GM10248 (cell line): ENCODE data around the gene GFOD2.
A peak's percentile ranks its signal among the peaks of the same experiment; 100 is the strongest.

Experiments used
- CTCF ChIA-PET: fragments of 300-600 bp; sonication (Branson Sonifier 250); formaldehyde crosslinking; extraction: SDS; loops from one replicate; lab custom pipeline; 2021; ENCODE audit warnings: antibody characterized with exemption; lab: Yijun Ruan, JAX
- POLR2A ChIA-PET: fragments of 350-650 bp; sonication (Branson Sonifier 250); formaldehyde crosslinking; extraction: SDS; loops from one replicate; lab custom pipeline; 2020; ENCODE audit warnings: antibody characterized with exemption; lab: Yijun Ruan, JAX
- DNase-seq: peaks from one replicate; pipeline ENCODE4 v3.0.0; 2012; ENCODE audit errors: extremely low spot score
- TF ChIP-seq, protein P1 (sequence below): IDR thresholded peaks from 2 replicates; pipeline ENCODE4 v1.5.1; 2012; ENCODE audit warnings: mild to moderate bottlenecking, low read depth; ENCODE audit errors: extremely low read depth, missing control alignments, control extremely low read depth

Gene GFOD2

DNA sequence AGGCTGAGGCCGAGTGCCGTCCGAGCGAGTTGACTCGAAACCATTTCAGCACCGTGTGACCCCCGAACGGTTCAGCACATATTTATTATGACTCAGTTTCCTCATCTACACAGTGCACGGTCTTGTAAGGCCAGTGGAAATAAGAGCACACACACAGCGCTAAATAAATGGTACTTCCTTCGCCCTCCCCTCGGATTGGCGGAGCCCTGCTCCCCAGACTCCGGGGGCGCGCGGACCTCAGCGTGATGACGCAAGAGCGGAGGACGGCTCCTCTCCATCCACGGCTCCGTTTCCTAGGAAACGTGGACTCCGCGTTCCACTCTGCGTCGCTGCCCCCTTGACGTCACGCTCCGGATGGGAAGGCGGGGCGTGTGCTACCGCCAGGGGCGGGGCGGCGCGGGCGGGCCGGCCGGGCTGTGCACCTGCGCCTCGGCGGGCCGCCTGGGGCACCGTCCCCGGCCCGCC is 58.5 kb downstream of the GFOD2 start, which contains the start of gene PARD6A:
Gene PARD6A, plus strand, starts transcription at position 397 of the 465 bp plus-strand sequence. CDS start 79 bp downstream, outside the sequence.
- POLR2A ChIA-PET = interaction anchor here (0.6 kb wide), 2 partner anchors 92 to 650 kb away, joined by 3 to 4 read pairs; no protein-coding TSS in a partner anchor
- peak; percentile 100 for DNase-seq
- TF ChIP-seq, protein P1, sequence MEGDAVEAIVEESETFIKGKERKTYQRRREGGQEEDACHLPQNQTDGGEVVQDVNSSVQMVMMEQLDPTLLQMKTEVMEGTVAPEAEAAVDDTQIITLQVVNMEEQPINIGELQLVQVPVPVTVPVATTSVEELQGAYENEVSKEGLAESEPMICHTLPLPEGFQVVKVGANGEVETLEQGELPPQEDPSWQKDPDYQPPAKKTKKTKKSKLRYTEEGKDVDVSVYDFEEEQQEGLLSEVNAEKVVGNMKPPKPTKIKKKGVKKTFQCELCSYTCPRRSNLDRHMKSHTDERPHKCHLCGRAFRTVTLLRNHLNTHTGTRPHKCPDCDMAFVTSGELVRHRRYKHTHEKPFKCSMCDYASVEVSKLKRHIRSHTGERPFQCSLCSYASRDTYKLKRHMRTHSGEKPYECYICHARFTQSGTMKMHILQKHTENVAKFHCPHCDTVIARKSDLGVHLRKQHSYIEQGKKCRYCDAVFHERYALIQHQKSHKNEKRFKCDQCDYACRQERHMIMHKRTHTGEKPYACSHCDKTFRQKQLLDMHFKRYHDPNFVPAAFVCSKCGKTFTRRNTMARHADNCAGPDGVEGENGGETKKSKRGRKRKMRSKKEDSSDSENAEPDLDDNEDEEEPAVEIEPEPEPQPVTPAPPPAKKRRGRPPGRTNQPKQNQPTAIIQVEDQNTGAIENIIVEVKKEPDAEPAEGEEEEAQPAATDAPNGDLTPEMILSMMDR = no peak
- CTCF ChIA-PET = interaction anchor here (0.9 to 18.5 kb wide), 9 partner anchors 10 to 180 kb away, joined by 3 to 357 read pairs (median 12); partner anchors contain the start of genes ATP6V0D1, CARMIL2, CTCF and RIPOR1

DNA sequence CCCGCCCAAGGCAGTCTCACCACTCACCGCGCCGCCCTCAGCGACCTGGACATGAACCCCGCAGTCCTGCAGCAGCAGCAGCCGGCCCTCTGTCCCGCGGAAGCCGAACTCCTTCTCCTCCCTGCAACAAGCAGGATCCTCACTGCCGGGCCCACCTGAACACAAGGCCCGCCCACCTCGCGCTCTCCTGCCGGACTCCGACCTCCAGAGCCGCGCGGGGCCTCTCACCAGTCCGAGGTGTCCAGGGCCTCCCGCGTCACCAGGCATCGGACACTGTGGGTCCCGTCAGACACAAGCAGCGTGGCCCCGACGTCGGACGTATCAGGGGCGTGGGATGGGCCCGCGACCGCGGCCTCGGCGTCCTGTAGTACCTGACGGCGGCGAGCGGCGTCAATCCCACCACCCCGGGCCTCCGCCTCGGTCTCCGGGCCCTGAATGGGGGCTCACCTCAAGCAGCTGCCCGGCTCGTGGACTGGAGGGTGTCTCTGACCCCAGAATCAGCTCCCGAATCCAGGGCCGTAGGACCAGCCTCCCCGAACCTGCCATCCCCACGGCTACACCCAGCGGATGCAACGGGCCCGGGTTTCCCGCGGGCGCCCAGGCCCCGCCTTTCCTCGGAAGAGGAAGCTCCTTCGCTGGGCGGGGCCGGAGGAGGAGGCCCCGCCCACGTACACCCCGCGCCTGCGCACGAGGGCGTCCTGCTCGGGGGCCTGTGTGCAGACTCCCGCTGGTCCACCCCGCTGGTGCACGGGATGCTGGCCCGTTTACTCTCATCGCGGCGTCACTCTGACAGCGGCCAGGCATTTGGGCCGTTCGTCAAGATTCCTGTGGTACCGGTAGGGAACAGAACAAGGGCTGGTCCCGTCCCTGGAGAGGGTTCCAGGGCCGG is 59.2 kb downstream of the GFOD2 start, which contains the start of gene ACD:
Gene ACD, minus strand, starts transcription at position 586 of the 889 bp plus-strand sequence. Its CDS starts 40 bp downstream, at position 546.
- CTCF ChIA-PET = interaction anchor here (0.9 to 18.5 kb wide), 8 partner anchors 10 to 179 kb away, joined by 3 to 357 read pairs (median 19); partner anchors contain the start of genes ATP6V0D1, CARMIL2, CTCF and RIPOR1

DNA sequence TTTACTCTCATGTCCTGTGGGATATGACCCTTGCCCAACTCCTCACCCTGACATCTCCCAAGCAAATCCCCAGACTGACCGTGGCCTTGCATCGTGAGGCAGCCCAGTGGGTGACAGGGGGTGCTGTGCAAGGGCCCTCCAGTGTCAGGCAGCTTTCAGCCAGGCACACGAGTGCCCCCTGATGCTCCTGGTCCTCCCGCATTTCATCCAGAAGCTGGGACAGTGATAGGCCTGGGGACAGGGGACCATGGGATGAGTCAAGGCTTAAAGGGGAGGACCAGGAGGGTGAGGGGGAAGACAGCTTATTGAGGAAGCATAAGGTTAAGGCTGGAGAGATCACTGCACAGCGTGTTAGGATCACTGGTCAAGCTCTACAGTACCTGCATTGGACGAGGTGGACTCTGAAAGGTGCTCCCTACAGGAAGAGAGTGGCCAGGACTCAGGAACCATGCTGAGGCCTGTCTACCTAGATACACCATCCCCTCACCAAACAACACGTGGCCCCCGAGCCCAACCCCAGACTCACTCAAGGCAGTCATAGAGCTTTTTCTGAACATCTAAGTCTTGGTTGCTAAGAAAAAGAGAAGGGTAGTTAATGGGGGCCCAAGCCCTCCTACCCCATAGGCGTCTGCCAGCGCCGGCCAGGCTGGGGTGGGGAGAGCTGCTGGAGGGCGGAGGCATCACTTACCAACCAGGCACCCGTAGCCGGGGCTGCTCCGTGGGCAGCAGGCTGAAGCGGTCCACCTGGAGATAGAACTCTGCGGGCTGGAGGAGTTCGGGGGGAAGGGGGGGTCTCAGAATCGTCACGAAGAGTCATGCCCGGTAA is 60.1 kb downstream of the GFOD2 start:
- TF ChIP-seq, protein P1 = no peak
- ChIA-PET CTCF (interaction anchor here (0.6 to 18.5 kb wide), 9 partner anchors 11 to 565 kb away, joined by 3 to 357 read pairs (median 12); partner anchors contain the start of genes ATP6V0D1, CARMIL2, CTCF and RIPOR1), POLR2A (no interaction called here)
- DNase-seq = no peak

More for the DNA sequence above, 59.2 kb downstream of the GFOD2 start, which contains the start of gene ACD:
- TF ChIP-seq, protein P1 = no peak
- peak; percentile 99 for DNase-seq
- POLR2A ChIA-PET = interaction anchor here (0.6 to 0.7 kb wide), 3 partner anchors 91 to 650 kb away, joined by 3 to 4 read pairs (median 3); no protein-coding TSS in a partner anchor

DNA sequence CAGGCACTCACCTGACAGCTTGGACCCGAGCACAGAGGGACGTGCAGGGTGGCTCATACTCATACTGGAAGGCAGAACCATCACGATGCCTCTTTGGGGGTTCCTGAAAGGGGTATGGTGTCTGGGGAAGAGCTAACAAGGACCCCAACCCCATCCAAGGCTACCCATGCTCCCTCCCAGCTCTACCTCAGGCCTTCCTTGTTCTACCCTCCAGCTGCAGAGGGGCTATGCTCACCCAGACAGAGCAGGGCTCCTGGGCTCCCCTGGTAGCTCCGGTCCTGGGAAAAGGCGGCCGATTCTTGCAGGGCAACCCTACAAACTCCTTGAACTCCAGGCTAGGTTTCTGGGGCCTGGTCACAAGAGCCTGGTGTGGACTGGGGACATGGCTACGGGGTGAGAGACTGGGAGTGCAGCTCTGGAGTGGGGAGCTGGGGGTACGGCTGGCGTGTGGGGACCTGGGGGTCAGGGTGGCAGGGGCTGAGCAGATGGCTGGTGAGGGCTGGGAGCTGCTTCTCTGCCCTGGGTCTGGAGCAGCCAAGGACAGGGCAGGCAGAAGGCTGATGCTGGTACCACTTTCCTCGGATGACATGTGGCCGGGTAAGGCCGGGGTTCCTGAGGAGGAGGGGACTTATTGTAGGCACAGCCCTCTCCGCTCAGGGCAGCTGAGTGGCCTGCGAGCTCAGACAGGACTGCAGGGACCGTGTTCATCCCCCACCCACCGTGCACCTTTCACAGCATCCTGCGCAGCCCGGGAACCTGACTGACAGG is 61.2 kb downstream of the GFOD2 start:
- ChIA-PET CTCF (interaction anchor here (1.0 to 18.5 kb wide), 9 partner anchors 12 to 177 kb away, joined by 3 to 357 read pairs (median 12); partner anchors contain the start of genes ATP6V0D1, CARMIL2, CTCF and RIPOR1), POLR2A (no interaction called here)
- TF ChIP-seq, protein P1 = no peak
- DNase-seq = no peak

DNA sequence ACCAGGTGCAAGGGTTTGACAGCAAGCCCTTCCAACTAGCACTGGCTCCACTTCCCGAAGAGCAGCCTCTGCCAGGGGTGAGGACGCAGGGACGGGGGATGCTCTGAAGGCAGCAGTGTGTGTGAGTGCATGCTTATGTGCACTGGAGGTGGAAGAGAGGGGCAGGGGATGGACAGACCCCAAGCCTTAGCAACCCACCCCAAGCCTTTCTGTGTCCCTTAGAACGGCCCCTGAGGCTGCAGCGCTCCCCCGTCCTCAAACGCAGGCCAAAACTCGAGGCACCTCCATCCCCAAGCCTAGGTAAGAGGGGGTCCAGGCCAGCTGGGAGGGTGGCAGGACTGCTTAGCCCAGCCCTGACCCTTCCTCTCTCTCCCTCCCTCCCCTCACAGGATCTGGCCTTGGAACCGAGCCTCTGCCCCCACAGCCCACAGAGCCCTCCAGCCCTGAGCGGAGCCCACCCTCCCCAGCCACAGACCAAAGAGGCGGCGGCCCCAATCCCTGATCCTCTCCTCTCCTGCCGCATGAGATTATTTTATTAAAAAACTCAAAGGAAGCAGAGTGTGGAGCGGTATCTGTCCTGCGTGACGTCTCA is 62.0 kb downstream of the GFOD2 start:
- POLR2A ChIA-PET = no interaction called here
- CTCF ChIA-PET = interaction anchor here (1.0 to 18.5 kb wide), 5 partner anchors 12 to 129 kb away, joined by 3 to 357 read pairs (median 53); partner anchors contain the start of genes CARMIL2, CTCF and RIPOR1
- no peak for DNase-seq
- TF ChIP-seq, protein P1 = no peak
